Ovary (tissue), 9 donors: Measurements from ENCODE around the gene CNP. TPM values are rescaled to one million over a fixed set of nuclear protein-coding genes. Genes with fewer than 3 reads are reported as not detected.

Experiments
- DNase-seq, 5 donors: peaks; one replicate each; pipeline ENCODE4 v3.0.0-alpha.2; 2019 to 2020
- H3K27ac ChIP-seq, 2 donors: fragments of 200-600 bp; one replicate each; pipeline versions ENCODE4 v1.5.1 to v1.8.0; 2019 to 2022
- H3K27me3 ChIP-seq: fragments of 200-600 bp; one replicate; pipeline ENCODE4 v1.8.0; 2022
- H3K36me3 ChIP-seq: fragments of 200-600 bp; sonication (generic); one replicate; pipeline ENCODE4 v1.5.1; 2019
- H3K4me1 ChIP-seq: one replicate; pipeline ENCODE4 v1.8.1; 2013; ENCODE audit warnings: mild to moderate bottlenecking, moderate library complexity; ENCODE audit not compliant: insufficient read depth
- H3K4me3 ChIP-seq: fragments of 200-600 bp; sonication (generic); one replicate; pipeline ENCODE4 v1.5.1; 2017
- H3K9me3 ChIP-seq, 2 donors: fragments of 200-600 bp in 1 of 2; sonication (generic) in 1 of 2; one replicate each; pipeline versions ENCODE4 v1.5.1 to v1.8.1; 2013 to 2019; ENCODE audit warnings: mild to moderate bottlenecking in 1 of 2, moderate library complexity in 1 of 2
- CTCF ChIP-seq, 3 donors: fragments of 450-650 bp in 2 of 3; fragments of 200-600 bp in 1 of 3; IDR thresholded peaks; one replicate each; pipeline versions ENCODE4 v1.5.1 to v1.8.0; 2016 to 2022; ENCODE audit warnings: antibody characterized with exemption in 3 of 3, mild to moderate bottlenecking in 1 of 3
- EP300 ChIP-seq: sonication (generic); formaldehyde crosslinking; IDR thresholded peaks from one replicate; pipeline ENCODE4 v1.6.1; 2017; ENCODE audit warnings: antibody characterized with exemption
- POLR2A ChIP-seq: fragments of 450-650 bp; IDR thresholded peaks from one replicate; pipeline ENCODE4 v1.6.1; 2017; ENCODE audit warnings: antibody characterized with exemption, mild to moderate bottlenecking, moderate library complexity
- WGBS, 3 donors: extraction: QIAGEN DNeasy Blood & Tissue Kit in 1 of 3; methylation state at CpG; one replicate each; pipeline versions ENCODE4 v1.1.5 to v1.1.7; 2013 to 2017; 5-methylcytosine and 5-hydroxymethylcytosine counted together
- intact Hi-C, 4 donors: fragments of 100-400 bp; cut with DNase I; formaldehyde crosslinking; loops; one replicate each; pipeline versions ENCODE4 v1.11.0 to v1.15.1; 2022 to 2023
- polyA plus RNA-seq, 2 donors: library from polyadenylated mRNA; stranded (reverse); fragments of 200-250 nt in 1 of 2; fragments of 350-450 nt in 1 of 2; fragmentation: Illumina TruSeq in 1 of 2; extraction: RNeasy Lipid Tissue Mini Kit (QIAGEN cat#74804) in 1 of 2; gene quantifications; one replicate each; pipeline ENCODE4 v1.2.3, GENCODE V29; 2013 to 2014
- total RNA-seq, 7 donors: library from RNA; depleted of rRNA in 2 of 7; stranded (reverse); fragments of >200 nt in 2 of 7; fragmentation: NEBNext Ultra II Directional in 3 of 7; extraction: Animal tissue kit (Norgen Biotek cat#: 25700) in 3 of 7; gene quantifications; one replicate each; pipeline versions ENCODE4 v1.1.0 to v1.2.4, GENCODE V29; 2016 to 2023
- donor health status: DM: no; HTN: no; CAD: no; lungs with moderate emphysema.
- donor health status: DM: no; HTN: no; CAD: no.
- donor health status: Bipolar disorder and iron deficiency.
- donor health status: DM: yes; HTN: yes; CAD: no.
- donor health status: DM: no; HTN: no; CAD: no.
- donor health status: DM: yes; HTN: yes; CAD: no.

CNP gene
- total and polyA plus RNA-seq, 9 donors = 30.5 to 88.9 (median 74.1) TPM

GRCh38 chr17:42016411-42016831, 49.8 kb downstream of the CNP start:
- Histone ChIP-seq H3K4me1 (peaks cover 13% of the 10 kb centered on the region), H3K27ac (peak overlapping the region; percentile 13 to 76), H3K36me3 (no peaks in the 10 kb centered on the region), H3K4me3 (peak overlapping the region; percentile 61), H3K9me3 (no peaks in the 10 kb centered on the region), H3K27me3 (no peaks in the 10 kb centered on the region)
- DNase-seq = no peak
- WGBS, 3 donors = 1 to 3% (median 1%) methylated on average over 12 of the region's 12 CpGs
- intact Hi-C loops = loop anchor here in 1 of 4 donors (5.0 kb wide), 1 partner anchor 49 kb away; the partner anchor contains the start of gene CNP
- TF ChIP-seq CTCF (IDR thresholded peaks at IDR 0.05) (no peak), EP300 (no peak), POLR2A (no peak)

- intact Hi-C loops = loop anchor here in 1 of 4 donors (5.0 kb wide), 1 partner anchor 50 kb away; the partner anchor contains the start of gene CNP
- 0 to 1% (median 1%) methylated on average over 34 to 70 of the region's 70 CpGs for whole genome bisulfite sequencing, 3 donors
- Histone ChIP-seq H3K36me3 (no peaks in the 10 kb centered on the region), H3K4me3 (peak within 1 kb of the TSS; percentile 61), H3K4me1 (peaks cover 13% of the 10 kb centered on the region), H3K27me3 (no peaks in the 10 kb centered on the region), H3K9me3 (no peaks in the 10 kb centered on the region), H3K27ac (peak within 1 kb of the TSS; percentile 76 to 78)
- TF ChIP-seq EP300 (no peak), POLR2A (peak; percentile 60), CTCF (IDR thresholded peaks at IDR 0.05) (peak in 1 of 3 donors; percentile 20)
- peak; percentile 88 to 94 (median 90) for DNase-seq
Observed at GRCh38 chr17:42016941-42017865, 50.6 kb downstream of the CNP start, which contains the start of gene DNAJC7. TSS of gene DNAJC7 (minus strand) at chr17:42017439. CDS start at chr17:42017416, 23 bp downstream.

DNA sequence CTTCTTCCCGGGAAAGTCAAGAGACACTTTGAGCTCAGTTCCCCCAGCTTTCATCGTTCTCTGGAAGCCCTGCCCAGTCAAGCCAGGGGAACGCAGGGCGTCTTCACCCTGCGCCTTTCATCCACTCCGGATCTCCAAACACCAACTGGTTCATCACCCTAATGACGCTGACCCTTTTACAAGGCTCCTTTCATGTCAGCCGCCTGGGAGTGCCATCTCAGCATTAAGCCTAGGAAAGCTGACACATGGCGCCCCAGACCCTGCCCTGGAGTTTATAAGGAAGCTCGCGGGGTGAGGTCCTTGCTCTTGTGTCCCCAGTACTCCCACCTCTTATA, 51.2 kb downstream of the CNP start:
- H3K36me3 ChIP-seq = no peaks in the 10 kb centered on the region
- H3K4me1 ChIP-seq = peaks cover 13% of the 10 kb centered on the region
- TF ChIP-seq CTCF (IDR thresholded peaks at IDR 0.05) (no peak), EP300 (no peak), POLR2A (no peak)
- DNase-seq = no peak
- H3K9me3 ChIP-seq = no peaks in the 10 kb centered on the region
- intact Hi-C loops = loop anchor here in 1 of 4 donors (5.0 kb wide), 1 partner anchor 51 kb away; the partner anchor contains the start of gene CNP
- H3K27ac ChIP-seq = peak overlapping the region; percentile 31 to 76
- peak overlapping the region; percentile 61 for H3K4me3 ChIP-seq
- 2 to 3% (median 2%) methylated on average over 11 of the region's 11 CpGs for WGBS, 3 donors
- no peaks in the 10 kb centered on the region for H3K27me3 ChIP-seq

DNA sequence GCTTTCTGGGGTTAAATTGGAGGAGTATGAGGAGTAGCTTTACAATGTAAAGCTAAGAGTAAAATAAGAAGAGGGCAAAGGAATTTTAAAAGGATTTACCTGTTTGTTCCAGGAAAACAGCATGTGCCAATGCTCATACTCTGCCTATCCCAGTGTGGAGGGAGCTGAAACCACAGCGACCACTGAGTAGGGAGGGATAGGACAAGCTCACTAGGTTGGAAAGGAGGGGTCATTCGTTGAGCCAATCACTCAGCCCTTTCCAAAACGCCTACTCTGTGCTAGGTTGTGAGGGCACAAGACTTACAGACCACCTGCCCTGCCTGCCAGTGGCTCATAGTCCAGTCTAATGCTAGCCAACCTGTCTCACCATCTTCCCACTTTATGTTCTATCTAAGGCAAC, 51.7 kb downstream of the CNP start:
- intact Hi-C loops = loop anchor here in 1 of 4 donors (5.0 kb wide), 1 partner anchor 51 kb away; the partner anchor contains the start of gene CNP
- WGBS, 3 donors = 21 to 27% (median 25%) methylated on average over 3 of the region's 3 CpGs
- no peaks in the 10 kb centered on the region for H3K36me3 ChIP-seq

More for the DNA sequence above, 51.7 kb downstream of the CNP start:
- Histone ChIP-seq H3K27ac (no peak overlapping the region), H3K4me1 (peaks cover 13% of the 10 kb centered on the region), H3K9me3 (no peaks in the 10 kb centered on the region), H3K4me3 (peak overlapping the region; percentile 61), H3K27me3 (no peaks in the 10 kb centered on the region)
- TF ChIP-seq EP300 = no peak
- no peak for TF ChIP-seq POLR2A
- DNase-seq = no peak
